Right lung (tissue), 5 donors: ENCODE results near the gene PRRC2A. TPM values are rescaled to one million over a fixed set of nuclear protein-coding genes. Genes with fewer than 3 reads are reported as not detected.

ENCODE experiments used
- DNase-seq, 2 donors: peaks; one replicate each; pipeline ENCODE4 v3.0.0-alpha.2; 2013
- polyA plus RNA-seq, 5 donors: library from polyadenylated mRNA; unstranded; fragments of 120-200 nt; gene quantifications; one replicate each; pipeline versions ENCODE4 v1.2.1 to v1.2.3, GENCODE V29; 2013; ENCODE audit warnings: inconsistent platforms in 1 of 5, low replicate concordance in 1 of 5; ENCODE audit not compliant: insufficient read length in 5 of 5, insufficient read depth in 1 of 5

Gene PRRC2A
- polyA plus RNA-seq, 5 donors = 128 to 193 (median 141) TPM

DNA sequence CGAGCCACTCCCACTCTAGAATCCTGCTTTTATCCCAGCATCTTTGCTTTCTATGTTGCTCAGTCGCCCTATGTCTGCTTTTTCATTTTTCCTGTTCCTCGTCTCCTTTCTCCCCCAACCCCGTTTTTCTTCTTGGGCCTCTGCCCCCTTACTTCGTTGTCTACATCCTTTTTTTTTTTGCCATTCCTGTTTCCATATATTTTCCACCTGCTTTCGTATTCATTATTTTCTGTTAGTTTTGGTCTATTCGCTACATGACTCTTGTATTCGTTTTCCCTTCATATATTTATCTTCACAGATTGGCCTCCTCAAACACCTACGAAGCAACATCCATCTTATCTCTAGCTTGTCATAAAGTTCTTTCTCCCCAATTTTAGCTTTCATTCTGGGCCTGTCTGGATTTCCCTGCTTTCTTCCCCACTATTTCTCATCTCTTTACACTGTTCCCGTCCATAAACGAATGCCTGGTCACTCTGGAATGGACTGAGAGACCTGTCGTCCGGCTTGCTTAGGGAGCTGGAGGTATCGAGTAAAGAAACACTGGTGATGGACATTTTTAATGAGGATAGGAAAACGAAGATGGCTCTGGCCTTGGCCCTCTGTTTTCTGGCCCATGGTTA lies 915 bp downstream of the PRRC2A start:
- DNase-seq = no peak

GRCh38 chr6:31621991-31622390 lies 1.5 kb downstream of the PRRC2A start:
- DNase-seq = no peak

DNA sequence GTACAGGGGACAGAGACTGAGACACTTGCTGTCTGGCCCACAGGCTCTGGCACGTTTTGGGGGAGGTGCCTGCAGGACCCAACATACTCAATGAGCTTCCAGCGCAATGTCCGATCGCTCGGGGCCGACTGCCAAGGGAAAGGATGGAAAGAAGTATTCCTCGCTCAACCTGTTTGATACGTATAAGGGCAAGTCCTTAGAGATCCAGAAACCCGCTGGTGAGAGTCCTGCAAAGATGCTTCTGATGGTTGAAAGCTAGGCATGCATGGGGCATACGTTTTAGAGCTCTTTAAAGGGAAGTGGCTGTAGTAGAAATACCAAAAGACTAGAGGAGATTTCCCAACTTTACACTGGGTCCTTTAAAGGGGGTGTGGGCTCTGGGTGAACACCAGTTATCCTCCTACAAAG lies 2.2 kb downstream of the PRRC2A start:
- DNase-seq = no peak

GRCh38 chr6:31624070-31624469 lies 3.6 kb downstream of the PRRC2A start:
- DNase-seq = no peak

- DNase-seq = no peak
These were observed 6.4 kb downstream of the PRRC2A start for GRCh38 chr6:31626952-31627351.

GRCh38 chr6:31627690-31628287 lies 7.3 kb downstream of the PRRC2A start:
- DNase-seq = no peak

DNA sequence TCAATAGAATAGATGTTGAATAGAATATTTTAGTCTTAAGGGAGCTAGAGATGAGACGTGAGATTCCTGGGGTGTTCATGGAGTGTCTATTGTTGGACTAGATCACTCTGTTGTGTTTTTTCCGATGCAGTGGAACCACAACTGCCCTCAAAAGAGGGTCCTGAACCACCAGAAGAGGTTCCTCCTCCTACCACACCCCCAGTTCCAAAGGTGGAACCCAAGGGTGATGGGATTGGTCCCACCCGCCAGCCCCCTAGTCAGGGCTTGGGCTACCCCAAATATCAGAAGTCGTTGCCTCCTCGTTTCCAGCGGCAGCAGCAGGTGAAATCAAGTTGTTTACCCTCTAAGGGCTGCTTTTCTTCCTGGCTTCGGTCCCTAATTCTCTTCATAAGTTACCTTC lies 8.5 kb downstream of the PRRC2A start:
- no peak for DNase-seq

GRCh38 chr6:31630177-31630934 lies 9.8 kb downstream of the PRRC2A start:
- DNase-seq = no peak

GRCh38 chr6:31631209-31631608 lies 10.7 kb downstream of the PRRC2A start:
- no peak for DNase-seq

- no peak for DNase-seq
These were observed 11.3 kb downstream of the PRRC2A start for GRCh38 chr6:31631681-31632278.

- no peak for DNase-seq
These were observed 11.9 kb downstream of the PRRC2A start for GRCh38 chr6:31632279-31632946.

GRCh38 chr6:31633447-31633846 lies 12.9 kb downstream of the PRRC2A start:
- DNase-seq = no peak

GRCh38 chr6:31634131-31634530 lies 13.6 kb downstream of the PRRC2A start:
- DNase-seq = no peak

DNA sequence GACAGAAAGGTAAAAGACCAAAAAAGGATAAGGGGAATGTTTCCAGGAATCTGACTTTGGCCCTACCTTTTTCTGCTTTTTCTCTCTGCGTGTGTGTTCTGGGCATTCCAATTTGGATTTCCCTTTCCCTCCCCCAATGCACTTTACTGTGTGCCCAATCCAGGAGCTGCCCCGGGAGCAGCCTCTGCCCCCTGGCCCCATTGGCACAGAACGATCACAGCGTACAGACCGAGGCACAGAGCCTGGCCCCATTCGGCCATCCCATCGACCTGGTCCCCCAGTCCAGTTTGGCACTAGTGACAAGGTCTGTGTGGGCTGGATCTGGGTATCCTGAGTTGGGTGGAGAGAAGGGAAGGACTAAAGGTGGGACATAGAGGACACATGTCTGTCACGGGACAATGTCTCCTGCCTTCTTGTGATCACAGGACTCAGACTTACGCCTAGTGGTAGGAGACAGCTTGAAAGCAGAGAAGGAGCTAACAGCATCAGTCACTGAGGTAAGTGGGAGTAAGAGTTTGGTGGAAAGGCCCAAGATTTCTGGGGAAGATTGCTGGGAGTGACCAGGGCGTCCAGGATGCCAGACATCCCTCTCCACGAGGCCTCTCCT lies 14.6 kb downstream of the PRRC2A start:
- DNase-seq = no peak

- DNase-seq = no peak
These were observed 16.4 kb downstream of the PRRC2A start for GRCh38 chr6:31636698-31637596.

DNA sequence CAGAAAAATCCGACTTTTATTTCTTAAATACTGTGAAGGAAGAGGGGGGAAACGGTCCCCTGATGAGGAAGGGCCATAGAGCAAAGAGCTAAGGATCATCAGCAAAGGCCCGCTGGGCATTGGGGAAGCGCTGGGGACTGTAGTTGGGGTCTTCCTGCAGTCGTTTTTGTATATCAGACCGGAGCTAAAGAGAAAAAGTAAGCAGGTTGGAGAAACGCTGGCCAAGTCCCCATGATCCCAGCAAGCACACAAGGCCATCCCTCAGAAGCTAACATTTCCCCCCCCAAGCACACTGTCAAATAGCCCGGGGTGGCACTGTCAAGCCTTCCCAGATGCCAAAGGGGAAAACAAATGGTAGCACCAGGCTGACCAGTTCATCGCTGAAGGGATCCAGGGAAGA lies 18.5 kb downstream of the PRRC2A start:
- DNase-seq = no peak

DNA sequence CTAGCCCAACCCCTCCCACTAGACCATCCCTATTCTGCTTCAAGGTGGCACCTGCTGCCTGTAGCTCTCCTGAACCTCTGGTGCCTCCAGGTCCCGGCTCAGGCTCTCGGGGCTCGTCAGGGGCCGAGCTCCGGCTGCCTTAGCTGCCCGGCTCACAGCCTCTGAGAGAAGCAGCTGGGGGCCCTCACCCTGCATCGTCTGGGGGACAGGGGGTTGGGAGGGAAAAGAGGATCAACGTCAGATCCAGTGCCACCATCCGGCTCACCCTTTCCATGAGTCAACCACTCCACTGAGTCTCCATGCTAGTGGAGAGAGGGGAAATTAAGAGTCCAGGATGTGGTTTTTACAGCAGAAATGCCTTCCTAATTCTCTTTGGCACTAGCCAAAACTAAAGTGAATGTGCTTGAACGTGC lies 18.9 kb downstream of the PRRC2A start:
- no peak for DNase-seq

- DNase-seq = no peak
These were observed 20.1 kb downstream of the PRRC2A start for GRCh38 chr6:31640612-31641011.

DNA sequence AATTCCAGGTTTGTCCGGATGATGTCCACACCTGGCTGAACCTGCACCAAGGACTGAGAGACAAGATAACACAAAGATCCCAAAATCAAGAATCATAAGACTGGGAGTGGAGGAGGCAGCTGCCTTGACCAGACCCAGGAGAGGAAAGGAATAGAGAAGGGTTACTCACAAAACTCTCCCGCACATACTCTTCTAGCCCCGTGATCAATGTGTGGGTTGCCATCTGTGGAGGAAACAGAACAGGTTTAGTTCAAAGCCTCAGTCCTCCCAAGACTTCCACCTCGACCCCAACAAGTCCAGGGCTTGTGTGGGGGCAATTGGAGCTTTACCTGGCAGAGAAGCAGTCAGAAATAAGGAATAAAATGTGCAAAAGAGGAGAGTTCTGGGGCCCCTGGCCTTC lies 20.9 kb downstream of the PRRC2A start:
- DNase-seq = no peak

GRCh38 chr6:31642798-31643570 lies 22.5 kb downstream of the PRRC2A start:
- no peak for DNase-seq
